CD4-positive, alpha-beta T cell treated with Interleukin-21 for 1 hour (primary cell): Measurements from ENCODE around the gene TRPV2.

Experiments used
- DNase-seq: peaks from one replicate; pipeline ENCODE4 v3.0.0-alpha.2; 2020

The TRPV2 gene

GRCh38 chr17:16459855-16460550 is 44.6 kb downstream of the TRPV2 start:
- no peak for DNase-seq

DNA sequence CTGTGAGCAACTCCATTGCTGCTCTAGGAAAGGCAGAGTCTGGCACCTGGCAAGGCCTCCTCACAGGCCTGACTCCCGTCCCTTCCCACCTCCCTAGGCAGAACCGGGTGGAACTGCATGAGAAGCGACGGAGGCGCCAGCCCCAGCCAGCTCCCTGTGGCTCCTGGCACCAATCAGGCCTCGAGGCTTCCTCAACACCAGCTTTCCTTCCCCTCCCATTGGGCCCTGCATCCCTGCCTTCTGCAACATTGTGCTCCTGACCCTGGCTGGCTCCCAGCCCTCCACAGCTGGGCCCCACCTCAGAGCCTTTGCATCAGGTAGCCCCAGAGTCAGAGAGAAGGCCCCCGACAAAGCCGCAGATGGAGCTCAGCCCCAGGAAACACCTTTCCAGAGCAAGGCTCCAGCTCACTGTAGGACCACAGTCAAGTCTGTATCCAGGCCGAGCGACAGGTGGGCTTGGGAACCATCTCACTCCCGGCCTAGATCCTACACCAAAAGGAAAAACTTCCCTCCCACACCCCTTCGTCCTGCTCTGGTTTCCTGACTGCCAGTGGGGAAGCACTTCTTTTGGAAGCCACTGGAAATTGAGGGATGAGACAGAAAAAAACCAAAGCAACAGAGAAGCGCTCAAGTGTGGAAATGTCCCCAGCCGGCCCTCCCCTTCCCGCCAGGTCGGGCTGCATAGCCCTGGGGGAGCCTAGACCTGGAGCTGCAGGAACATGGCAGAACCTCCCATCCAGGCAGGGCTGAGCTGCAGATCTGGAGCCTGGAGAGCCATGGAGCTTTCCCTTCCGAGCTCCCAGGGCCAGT is 45.6 kb downstream of the TRPV2 start:
- DNase-seq = no peak

- no peak for DNase-seq
Measured at GRCh38 chr17:16461606-16461866, 46.2 kb downstream of the TRPV2 start.

GRCh38 chr17:16462070-16462864 is 46.9 kb downstream of the TRPV2 start:
- no peak for DNase-seq

DNA sequence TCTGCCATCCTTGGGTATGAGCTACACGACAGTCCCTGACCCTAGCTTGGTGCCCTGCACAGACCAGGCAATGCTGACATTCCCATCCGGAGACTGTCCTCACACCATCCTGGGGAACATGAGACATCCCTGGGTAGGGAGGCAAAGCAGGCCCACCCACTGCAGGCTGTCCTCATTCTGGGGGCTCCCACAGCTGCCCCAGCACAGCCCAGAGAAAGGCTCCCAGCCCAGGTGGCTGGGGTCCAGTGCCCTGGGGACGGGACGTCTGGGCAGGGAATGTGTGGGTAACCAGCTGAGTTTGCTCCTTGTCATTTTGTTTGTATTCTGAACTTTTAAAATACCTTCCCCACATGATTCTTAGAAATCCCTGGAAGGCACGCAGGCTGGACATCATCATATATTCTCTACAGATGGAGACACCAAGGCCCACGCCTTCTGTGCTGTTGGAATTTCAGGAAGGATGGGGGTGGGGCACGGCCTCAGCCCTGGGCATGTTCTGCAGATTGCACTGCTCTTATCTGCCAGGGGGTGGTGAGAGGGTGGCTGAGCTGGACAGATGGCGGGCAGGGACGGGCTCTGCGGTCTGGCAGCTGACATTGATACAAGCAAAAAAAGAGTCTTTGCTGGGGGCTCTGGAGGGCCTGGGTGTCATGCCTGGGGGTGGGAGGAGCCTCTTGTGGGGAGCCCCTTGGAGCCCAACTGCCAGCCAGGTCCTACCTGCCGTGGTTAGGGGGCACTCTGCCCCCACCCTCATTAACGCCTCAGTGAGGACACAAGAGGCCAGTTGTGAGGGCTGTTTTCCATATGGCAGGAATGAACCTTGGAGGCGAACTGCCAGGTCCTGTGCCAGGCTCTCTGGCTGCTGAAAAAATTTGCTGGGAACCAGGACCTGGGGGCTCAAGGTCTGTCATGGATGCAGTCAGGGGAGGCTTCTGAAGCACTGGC is 48.3 kb downstream of the TRPV2 start:
- DNase-seq = no peak

DNA sequence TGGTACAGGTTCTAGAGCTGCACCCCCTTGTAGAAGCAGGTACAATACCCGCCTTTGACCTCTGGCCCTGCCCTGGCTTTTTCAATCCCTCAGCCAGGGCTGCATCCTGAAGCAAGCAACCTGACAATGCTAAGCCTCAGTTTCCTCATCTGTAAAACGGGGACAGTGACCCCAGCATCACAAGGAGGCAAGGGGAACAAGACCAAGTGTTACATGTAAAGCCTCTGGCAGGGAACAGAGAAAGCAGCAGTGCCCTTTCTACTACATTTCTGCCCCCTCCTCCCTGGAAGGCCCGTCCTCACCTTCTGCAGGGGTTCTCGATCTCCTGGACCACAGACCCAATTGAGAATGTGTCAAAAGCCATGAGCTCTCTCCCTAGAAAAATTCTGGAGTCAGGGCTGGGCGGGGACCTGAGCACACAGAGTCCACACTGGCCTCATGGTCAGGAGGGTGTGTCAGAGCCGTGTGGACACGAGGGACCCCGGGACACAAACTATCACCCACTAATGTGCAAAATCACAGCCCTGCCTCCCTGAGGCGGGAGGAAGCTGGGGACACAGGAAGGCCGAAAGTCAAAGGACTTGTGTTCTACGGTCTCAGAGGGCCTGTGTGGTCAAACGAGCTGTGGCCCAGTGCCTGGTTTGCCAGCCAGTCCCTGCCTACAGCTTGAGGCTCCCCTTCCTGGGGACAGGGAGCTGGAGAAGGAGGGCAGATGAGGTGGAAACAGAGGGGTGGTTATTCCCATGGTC is 49.1 kb downstream of the TRPV2 start:
- DNase-seq = no peak

- no peak for DNase-seq
Measured at GRCh38 chr17:16465052-16465312, 49.6 kb downstream of the TRPV2 start.

- no peak for DNase-seq
Measured at GRCh38 chr17:16465861-16466338, 50.5 kb downstream of the TRPV2 start.

DNA sequence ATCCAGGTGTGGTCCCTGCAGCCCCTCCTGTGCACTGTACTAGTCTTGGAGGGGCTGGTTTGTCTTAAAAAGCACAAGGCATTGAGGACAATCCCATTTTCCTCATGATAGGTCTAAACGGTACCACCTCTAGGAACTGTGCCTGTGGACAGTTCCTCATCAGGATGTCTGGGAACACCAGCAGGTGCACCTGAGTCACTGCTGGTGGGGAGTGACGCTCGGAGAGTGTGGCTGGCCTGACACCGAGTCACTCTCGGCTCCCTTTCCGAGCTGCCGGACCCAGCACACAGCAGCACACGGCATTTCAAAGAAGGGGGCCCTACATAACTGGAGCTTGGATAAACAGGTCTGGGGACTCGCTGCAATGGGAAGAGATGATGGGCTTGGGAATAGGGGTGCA is 51.0 kb downstream of the TRPV2 start:
- no peak for DNase-seq

DNA sequence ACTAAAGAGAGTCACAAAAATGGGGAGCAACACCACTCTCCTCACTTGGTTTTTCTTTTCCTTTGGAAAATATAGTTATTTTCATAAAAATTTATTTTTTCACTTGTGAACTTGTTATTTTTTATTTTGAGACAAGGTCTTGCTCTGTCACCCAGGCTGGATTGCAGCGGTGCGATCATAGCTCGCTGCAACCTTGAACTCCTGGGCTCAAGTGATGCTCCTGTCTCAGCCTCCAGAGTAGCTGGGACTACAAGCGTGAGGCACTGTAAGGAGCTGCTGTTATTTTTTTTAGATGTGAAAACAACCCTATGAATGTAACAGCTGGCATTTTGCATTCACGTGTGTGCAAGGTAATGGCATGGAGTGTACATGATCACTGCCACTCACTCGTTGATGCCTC is 51.7 kb downstream of the TRPV2 start:
- no peak for DNase-seq

GRCh38 chr17:16467886-16468285 is 52.5 kb downstream of the TRPV2 start:
- DNase-seq = no peak

DNA sequence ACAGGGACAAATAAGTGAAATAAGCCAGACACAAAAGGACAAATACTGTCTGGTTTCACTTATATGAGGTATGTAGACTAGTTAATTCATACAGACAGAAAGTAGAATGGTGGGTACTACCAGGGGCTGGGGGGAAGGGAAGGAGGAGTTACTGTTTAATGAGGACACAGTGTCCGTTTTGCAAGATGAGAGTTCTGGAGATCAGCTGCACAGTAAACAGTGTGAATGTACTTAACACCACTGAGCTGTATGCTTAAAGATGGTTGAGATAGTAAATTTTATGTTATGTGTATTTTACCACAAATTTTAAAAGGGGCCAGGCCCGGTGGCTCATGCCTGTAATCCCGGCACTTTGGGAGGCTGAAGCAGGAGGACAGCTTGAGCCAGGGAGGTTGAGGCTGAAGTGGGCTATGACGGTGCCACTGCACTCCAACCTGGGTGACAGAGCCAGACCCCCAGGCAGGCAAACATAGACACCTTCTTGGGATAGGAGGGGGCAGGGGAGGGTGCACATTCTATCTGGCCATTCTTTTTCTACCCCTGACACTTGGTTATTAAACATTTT is 53.1 kb downstream of the TRPV2 start:
- DNase-seq = no peak

DNA sequence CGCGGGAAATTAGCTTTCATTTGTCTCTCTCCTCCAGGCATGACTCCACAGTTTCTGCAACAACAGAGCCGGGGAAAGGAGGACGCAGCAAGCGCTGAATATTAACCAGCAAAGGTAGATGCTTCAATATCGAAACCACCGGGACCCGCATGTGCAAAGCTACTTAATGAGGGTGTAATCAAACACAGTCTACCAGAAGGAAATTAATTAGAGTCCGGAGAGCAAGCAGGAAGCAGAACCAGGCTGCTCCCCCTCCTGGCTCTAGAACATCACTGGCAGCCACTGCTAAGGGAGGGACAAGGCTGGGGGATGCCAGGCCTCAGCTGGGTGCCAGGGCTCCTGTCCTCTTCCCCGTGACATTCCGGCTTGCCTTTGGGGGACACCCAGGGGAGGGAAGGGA is 54.9 kb downstream of the TRPV2 start:
- no peak for DNase-seq

- no peak for DNase-seq
Measured at GRCh38 chr17:16471295-16471694, 55.9 kb downstream of the TRPV2 start.

GRCh38 chr17:16472539-16472938 is 57.2 kb downstream of the TRPV2 start:
- no peak for DNase-seq

GRCh38 chr17:16473044-16474011 is 58.0 kb downstream of the TRPV2 start:
- no peak for DNase-seq

- DNase-seq = no peak
Measured at GRCh38 chr17:16474012-16474725, 58.8 kb downstream of the TRPV2 start.

DNA sequence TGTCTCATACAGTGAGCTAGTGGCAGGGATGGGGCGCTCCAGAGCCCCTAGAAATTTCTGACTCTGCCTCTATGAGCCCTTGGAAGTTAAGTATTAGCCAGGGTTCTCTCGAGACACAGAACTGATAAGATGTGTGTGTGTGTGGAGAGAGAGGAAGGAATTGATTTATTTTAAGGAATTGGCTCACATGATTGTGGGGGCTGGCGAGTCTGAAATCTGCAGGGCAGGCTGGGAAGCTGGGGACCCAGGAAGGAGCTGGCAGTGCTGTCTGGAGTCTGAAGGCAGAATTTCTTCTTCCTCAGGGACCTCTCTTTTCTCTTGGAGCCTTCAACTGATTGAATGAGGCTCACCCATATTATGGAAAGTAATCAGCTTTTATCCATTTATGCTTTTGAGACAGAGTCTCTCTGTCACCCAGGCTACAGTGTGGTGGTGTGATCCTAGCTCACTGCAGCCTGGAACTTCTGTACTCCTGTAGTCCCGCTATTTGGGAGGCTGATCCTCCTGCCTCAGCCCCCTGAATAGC is 59.9 kb downstream of the TRPV2 start:
- DNase-seq = no peak

DNA sequence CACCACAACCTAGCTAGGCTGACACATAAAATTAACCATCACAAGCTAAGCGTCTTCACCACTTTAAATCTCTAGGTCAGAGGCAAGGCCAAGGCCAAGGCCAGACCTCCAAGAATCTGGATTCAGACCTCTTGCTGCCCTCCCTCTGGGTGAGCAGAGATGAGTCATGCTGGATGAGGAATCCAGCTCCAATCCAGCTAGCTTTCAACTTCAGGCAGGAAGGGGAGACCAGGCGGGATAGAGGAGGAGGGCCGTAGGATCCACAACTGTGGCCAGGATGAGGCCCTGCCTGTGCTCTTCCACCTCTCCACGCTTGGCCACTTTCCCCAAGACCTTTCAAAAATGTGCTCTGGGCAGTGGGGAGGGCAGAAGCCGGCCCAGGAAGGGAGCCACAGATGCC is 61.9 kb downstream of the TRPV2 start:
- DNase-seq = no peak

DNA sequence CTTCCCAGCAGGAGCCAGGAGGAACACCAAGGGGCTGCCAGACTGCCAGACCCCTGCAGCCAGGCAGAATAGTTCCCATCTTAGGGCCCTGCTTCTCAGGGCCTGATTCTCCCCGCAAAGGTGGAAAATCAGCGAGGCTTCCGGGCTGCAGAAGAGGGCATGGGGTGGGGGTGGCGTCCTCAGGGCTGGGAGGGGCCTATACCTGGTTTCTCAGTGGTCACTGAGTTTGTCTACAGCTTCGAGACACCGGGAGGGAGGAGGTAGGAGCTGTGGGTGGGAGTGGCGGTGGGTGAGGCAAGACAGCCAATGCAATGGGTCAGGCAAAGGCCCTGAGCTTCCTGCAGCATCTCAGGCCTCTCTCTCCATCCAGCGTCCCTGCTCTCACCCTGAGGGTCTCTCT is 62.3 kb downstream of the TRPV2 start:
- DNase-seq = no peak
